Hematopoietic multipotent progenitor cell treated with erythropoietin and hydrocortisone succinate and interleukin-3 and kit ligand, for 8 days (in vitro differentiated cells): ENCODE measurements around the gene PLA2G4F.
"Not testable (repeated sequence)": the region's sequence is repeated elsewhere in the genome, so short reads cannot be mapped to it uniquely, and the experiment has no call there.

Experiments
- DNase-seq: peaks from one replicate; pipeline ENCODE4 v3.0.0-alpha.2; 2015

The PLA2G4F gene

GRCh38 chr15:42093966-42094365 is 62.5 kb downstream of the PLA2G4F start:
- DNase-seq: no peak

- no peak for DNase-seq
Measured at GRCh38 chr15:42092398-42093318, 63.8 kb downstream of the PLA2G4F start.

- DNase-seq: not testable (repeated sequence)
Measured at GRCh38 chr15:42091753-42092397, 64.6 kb downstream of the PLA2G4F start.

GRCh38 chr15:42090781-42091180 is 65.7 kb downstream of the PLA2G4F start:
- no peak for DNase-seq

GRCh38 chr15:42090370-42090769 is 66.1 kb downstream of the PLA2G4F start:
- DNase-seq: no peak

GRCh38 chr15:42089942-42090341 is 66.5 kb downstream of the PLA2G4F start:
- DNase-seq: no peak
